WTC11 (cell line): Measurements from ENCODE around the gene CACNA2D3. TPM values are rescaled to one million over a fixed set of nuclear protein-coding genes. Genes with fewer than 3 reads are reported as not detected.

Experiments used
- ATAC-seq: fragments of 200-7000 bp; cut with Tn5 transposase; 2 replicates; pipeline ENCODE4 v1.10.0; 2021; ENCODE audit warnings: mild to moderate bottlenecking, moderate library complexity
- CTCF ChIA-PET: fragments of 300-600 bp; sonication (Branson Sonifier 250); formaldehyde crosslinking; loops from one replicate; lab custom pipeline; 2021; ENCODE audit warnings: antibody characterized with exemption; lab: Charles Lee
- POLR2A ChIA-PET: fragments of 350-600 bp; sonication (Branson Sonifier 250); formaldehyde crosslinking; loops from one replicate; lab custom pipeline; 2021; ENCODE audit warnings: antibody characterized with exemption; lab: Charles Lee
- DNase-seq: peaks from one replicate; pipeline ENCODE4 v3.0.0; 2021; ENCODE audit warnings: low spot score
- H3K27ac Mint-ChIP-seq: 2 replicates; pipeline ENCODE4 v1.8.0; 2021; ENCODE audit warnings: mixed read lengths
- H3K27me3 Mint-ChIP-seq: 2 replicates; pipeline ENCODE4 v1.8.0; 2021; ENCODE audit warnings: low read depth, mild to moderate bottlenecking, moderate library complexity, mixed read lengths
- H3K36me3 Mint-ChIP-seq: 2 replicates; pipeline ENCODE4 v1.8.0; 2021; ENCODE audit warnings: mixed read lengths
- H3K4me1 Mint-ChIP-seq: 2 replicates; pipeline ENCODE4 v1.8.0; 2022; ENCODE audit warnings: mixed read lengths
- H3K4me3 Mint-ChIP-seq: 2 replicates; pipeline ENCODE4 v1.8.0; 2021; ENCODE audit warnings: mild to moderate bottlenecking, moderate library complexity, mixed read lengths
- H3K9me3 Mint-ChIP-seq: 2 replicates; pipeline ENCODE4 v1.8.0; 2021; ENCODE audit warnings: mixed read lengths
- FOXP1 ChIP-seq: sonication (generic); formaldehyde crosslinking; IDR thresholded peaks from 2 replicates; pipeline ENCODE4 v1.8.0; 2022; ENCODE audit warnings: missing genetic modification reagents, mild to moderate bottlenecking, moderate library complexity, borderline replicate concordance
- GABPB1 ChIP-seq: sonication (generic); formaldehyde crosslinking; IDR thresholded peaks from 2 replicates; pipeline ENCODE4 v1.8.1; 2023; ENCODE audit warnings: mild to moderate bottlenecking, missing genetic modification reagents
- MAX ChIP-seq: sonication (generic); formaldehyde crosslinking; IDR thresholded peaks from 2 replicates; pipeline ENCODE4 v1.8.0; 2022; ENCODE audit warnings: mild to moderate bottlenecking, missing genetic modification reagents
- MXD4 ChIP-seq: fragments of 250-450 bp; sonication (Bioruptor Pico); IDR thresholded peaks from 2 replicates; pipeline ENCODE4 v1.8.0; 2021; ENCODE audit warnings: mild to moderate bottlenecking, moderate library complexity, borderline replicate concordance
- NR1H2 ChIP-seq: sonication (generic); formaldehyde crosslinking; IDR thresholded peaks from 2 replicates; pipeline ENCODE4 v1.9.0; 2021; ENCODE audit warnings: mild to moderate bottlenecking, moderate library complexity, missing genetic modification reagents
- OVOL2 ChIP-seq: fragments of 250-450 bp; sonication (Bioruptor Pico); IDR thresholded peaks from 2 replicates; pipeline ENCODE4 v1.9.0; 2021; ENCODE audit warnings: mild to moderate bottlenecking, borderline replicate concordance
- SOX15 ChIP-seq: fragments of 250-450 bp; sonication (Bioruptor Pico); IDR thresholded peaks from 2 replicates; pipeline ENCODE4 v1.9.0; 2021; ENCODE audit warnings: mild to moderate bottlenecking
- STAT6 ChIP-seq: sonication (generic); formaldehyde crosslinking; conservative IDR thresholded peaks from 2 replicates; pipeline ENCODE4 v1.8.1; 2023; ENCODE audit warnings: mild to moderate bottlenecking, low read depth, missing genetic modification reagents, moderate library complexity
- TP53 ChIP-seq: sonication (generic); formaldehyde crosslinking; IDR thresholded peaks from 2 replicates; pipeline ENCODE4 v1.8.1; 2023; ENCODE audit warnings: mild to moderate bottlenecking, missing genetic modification reagents
- ZNF317 ChIP-seq: sonication (generic); formaldehyde crosslinking; IDR thresholded peaks from 2 replicates; pipeline ENCODE4 v1.8.1; 2023; ENCODE audit warnings: low read depth, mild to moderate bottlenecking, moderate library complexity, missing genetic modification reagents, borderline replicate concordance
- ZNF416 ChIP-seq: fragments of 250-450 bp; sonication (Bioruptor Pico); IDR thresholded peaks from 2 replicates; pipeline ENCODE4 v1.9.0; 2021; ENCODE audit warnings: mild to moderate bottlenecking, inconsistent platforms
- ZNF671 ChIP-seq: fragments of 250-450 bp; sonication (Bioruptor Pico); IDR thresholded peaks from 2 replicates; pipeline ENCODE4 v1.8.0; 2021; ENCODE audit warnings: mild to moderate bottlenecking
- total RNA-seq: library from RNA; stranded (reverse); gene quantifications from 3 replicates; pipeline ENCODE4 v1.2.3, GENCODE V29; 2021
- TF ChIP-seq, protein P1 (sequence below): sonication (generic); formaldehyde crosslinking; IDR thresholded peaks from 2 replicates; pipeline ENCODE4 v1.8.0; 2023; ENCODE audit warnings: missing genetic modification reagents
- TF ChIP-seq, protein P2 (sequence below): fragments of 250-450 bp; sonication (Bioruptor Pico); conservative IDR thresholded peaks from 2 replicates; pipeline ENCODE4 v1.9.0; 2021; ENCODE audit warnings: mild to moderate bottlenecking
- TF ChIP-seq, protein P3 (sequence below): sonication (generic); formaldehyde crosslinking; IDR thresholded peaks from 2 replicates; pipeline ENCODE4 v1.8.1; 2023; ENCODE audit warnings: mild to moderate bottlenecking, missing genetic modification reagents

CACNA2D3 gene
- total RNA-seq, 1 experiment from 2014 or later: 5.0 TPM

- Mint-ChIP-seq H3K36me3 (no peaks in the 10 kb centered on the region), H3K9me3 (no peaks in the 10 kb centered on the region), H3K27ac (no peak overlapping the region), H3K4me3 (no peak overlapping the region), H3K27me3 (no peaks in the 10 kb centered on the region), H3K4me1 (peaks cover 18% of the 10 kb centered on the region)
- TF ChIP-seq NR1H2 (CRISPR knock-in tag): no peak
- TF ChIP-seq FOXP1 (CRISPR knock-in tag): no peak
- TF ChIP-seq, protein P1, sequence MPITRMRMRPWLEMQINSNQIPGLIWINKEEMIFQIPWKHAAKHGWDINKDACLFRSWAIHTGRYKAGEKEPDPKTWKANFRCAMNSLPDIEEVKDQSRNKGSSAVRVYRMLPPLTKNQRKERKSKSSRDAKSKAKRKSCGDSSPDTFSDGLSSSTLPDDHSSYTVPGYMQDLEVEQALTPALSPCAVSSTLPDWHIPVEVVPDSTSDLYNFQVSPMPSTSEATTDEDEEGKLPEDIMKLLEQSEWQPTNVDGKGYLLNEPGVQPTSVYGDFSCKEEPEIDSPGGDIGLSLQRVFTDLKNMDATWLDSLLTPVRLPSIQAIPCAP (CRISPR knock-in tag): no peak
- TF ChIP-seq, protein P2, sequence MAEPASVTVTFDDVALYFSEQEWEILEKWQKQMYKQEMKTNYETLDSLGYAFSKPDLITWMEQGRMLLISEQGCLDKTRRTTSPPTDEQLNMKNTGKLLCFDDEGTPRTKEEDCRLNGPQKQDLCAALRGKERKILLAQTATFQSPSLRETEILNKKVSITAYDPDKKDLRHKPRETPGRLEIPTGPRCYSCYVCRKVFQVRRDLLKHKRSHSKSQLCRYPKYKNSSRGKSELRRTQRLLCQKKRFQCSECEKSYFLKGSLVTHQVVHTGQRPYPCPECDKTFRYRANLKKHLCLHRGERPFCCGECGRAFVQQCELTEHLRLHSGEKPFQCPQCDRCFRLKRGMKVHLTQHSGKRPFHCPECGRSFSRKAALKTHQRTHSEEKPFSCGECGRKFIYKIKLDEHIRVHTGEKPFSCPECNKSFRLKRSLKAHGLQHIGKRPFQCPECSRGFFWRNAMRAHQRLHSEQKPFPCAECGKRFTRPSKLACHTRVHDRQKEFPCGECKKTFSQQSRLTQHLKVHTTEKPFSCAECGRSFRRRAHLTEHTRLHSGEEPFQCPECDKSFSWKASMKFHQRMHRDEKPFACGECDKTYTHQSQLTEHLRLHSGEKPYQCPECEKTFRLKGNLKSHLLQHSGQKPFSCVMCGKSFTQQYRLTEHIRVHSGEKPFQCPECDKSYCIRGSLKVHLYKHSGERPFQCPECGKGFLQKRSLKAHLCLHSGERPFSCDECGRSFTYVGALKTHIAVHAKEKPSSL (CRISPR knock-in tag): no peak
- no peak for DNase-seq
- 0 out of 2 replicates have a peak, but pooled peaks have one; percentile 24 for ATAC-seq
- ChIA-PET CTCF (no interaction called here), POLR2A (no interaction called here)
Observed at GRCh38 chr3:54760201-54760600, 637.8 kb downstream of the CACNA2D3 start.

DNA sequence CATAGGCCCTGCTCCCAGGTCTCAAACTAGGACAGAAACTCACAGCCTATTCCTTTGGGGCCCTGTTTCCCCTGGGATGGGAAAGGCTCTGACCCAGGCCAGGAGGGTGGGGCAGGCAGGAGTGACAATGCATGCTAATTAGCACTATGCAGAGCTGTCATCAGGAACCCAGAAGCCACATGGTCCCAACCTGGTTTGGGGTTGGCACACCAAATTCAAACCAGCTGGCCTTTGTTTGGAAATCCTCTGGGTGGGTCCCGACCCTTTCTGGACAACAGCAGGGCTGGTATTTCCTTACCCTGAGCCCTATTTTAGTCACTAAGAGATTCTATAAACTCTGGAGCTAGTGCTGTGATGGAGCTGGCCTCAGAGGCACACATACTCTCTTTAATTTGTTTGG is 639.3 kb downstream of the CACNA2D3 start:
- peaks cover 18% of the 10 kb centered on the region for H3K4me1 Mint-ChIP-seq

GRCh38 chr3:54764911-54765310 is 642.6 kb downstream of the CACNA2D3 start:
- Mint-ChIP-seq H3K27ac (no peak overlapping the region), H3K36me3 (no peaks in the 10 kb centered on the region)
- ATAC-seq: no peak
- no peak for TF ChIP-seq TP53 (CRISPR knock-in tag)
- TF ChIP-seq, all 79 proteins: peak for 0
- peaks cover 10% of the 10 kb centered on the region for H3K4me1 Mint-ChIP-seq
- ChIA-PET POLR2A (no interaction called here), CTCF (interaction anchor here (1.1 kb wide), 1 partner anchor 17 kb away, joined by 4 read pairs; no protein-coding TSS in a partner anchor)
- H3K27me3 Mint-ChIP-seq: no peaks in the 10 kb centered on the region
- no peak for DNase-seq
- no peaks in the 10 kb centered on the region for H3K9me3 Mint-ChIP-seq
- no peak overlapping the region for H3K4me3 Mint-ChIP-seq

More for the DNA sequence above, 639.3 kb downstream of the CACNA2D3 start:
- ChIA-PET POLR2A (no interaction called here), CTCF (interaction anchor here (1.0 to 1.2 kb wide), 2 partner anchors 10 to 69 kb away, joined by 3 to 4 read pairs; no protein-coding TSS in a partner anchor)
- Mint-ChIP-seq H3K9me3 (no peaks in the 10 kb centered on the region), H3K4me3 (no peak overlapping the region), H3K27ac (no peak overlapping the region), H3K27me3 (no peaks in the 10 kb centered on the region), H3K36me3 (no peaks in the 10 kb centered on the region)
- DNase-seq (no peak), ATAC-seq (no peak)
- TF ChIP-seq ZNF416 (CRISPR knock-in tag) (no peak), MAX (no peak), ZNF317 (CRISPR knock-in tag) (no peak), OVOL2 (no peak), SOX15 (CRISPR knock-in tag) (no peak), ZNF671 (CRISPR knock-in tag) (no peak), STAT6 (CRISPR knock-in tag) (no peak), GABPB1 (no peak), MXD4 (no peak)
- TF ChIP-seq, protein P3, sequence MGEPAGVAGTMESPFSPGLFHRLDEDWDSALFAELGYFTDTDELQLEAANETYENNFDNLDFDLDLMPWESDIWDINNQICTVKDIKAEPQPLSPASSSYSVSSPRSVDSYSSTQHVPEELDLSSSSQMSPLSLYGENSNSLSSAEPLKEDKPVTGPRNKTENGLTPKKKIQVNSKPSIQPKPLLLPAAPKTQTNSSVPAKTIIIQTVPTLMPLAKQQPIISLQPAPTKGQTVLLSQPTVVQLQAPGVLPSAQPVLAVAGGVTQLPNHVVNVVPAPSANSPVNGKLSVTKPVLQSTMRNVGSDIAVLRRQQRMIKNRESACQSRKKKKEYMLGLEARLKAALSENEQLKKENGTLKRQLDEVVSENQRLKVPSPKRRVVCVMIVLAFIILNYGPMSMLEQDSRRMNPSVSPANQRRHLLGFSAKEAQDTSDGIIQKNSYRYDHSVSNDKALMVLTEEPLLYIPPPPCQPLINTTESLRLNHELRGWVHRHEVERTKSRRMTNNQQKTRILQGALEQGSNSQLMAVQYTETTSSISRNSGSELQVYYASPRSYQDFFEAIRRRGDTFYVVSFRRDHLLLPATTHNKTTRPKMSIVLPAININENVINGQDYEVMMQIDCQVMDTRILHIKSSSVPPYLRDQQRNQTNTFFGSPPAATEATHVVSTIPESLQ (CRISPR knock-in tag): no peak
